Liver (tissue), 3 donors: ENCODE results near the gene OAS1.

Source experiments
- ATF3 ChIP-seq: IDR thresholded peaks from 2 replicates; pipeline ENCODE4 v1.6.1; 2016; ENCODE audit warnings: antibody characterized with exemption
- CTCF ChIP-seq: fragments of 150-350 bp; IDR thresholded peaks from 2 replicates; pipeline ENCODE4 v1.5.1; 2017; ENCODE audit warnings: improper control_type of control experiment, low read depth, low read length; ENCODE audit not compliant: missing input control
- EGR1 ChIP-seq, 2 donors: IDR thresholded peaks; 2 replicates each; pipeline ENCODE4 v1.6.1; 2016 to 2018; ENCODE audit warnings: antibody characterized with exemption in 2 of 2, low read depth in 2 of 2
- GABPA ChIP-seq, 2 donors: IDR thresholded peaks in 1 of 2; conservative IDR thresholded peaks in 1 of 2; 2 replicates each; pipeline ENCODE4 v1.6.1; 2016; ENCODE audit warnings: antibody characterized with exemption in 2 of 2, mild to moderate bottlenecking in 1 of 2, moderate library complexity in 1 of 2
- MAX ChIP-seq: IDR thresholded peaks from 2 replicates; pipeline ENCODE4 v1.6.1; 2016; ENCODE audit warnings: antibody characterized with exemption
- RAD21 ChIP-seq, 2 donors: IDR thresholded peaks; 2 replicates each; pipeline ENCODE4 v1.6.1; 2016; ENCODE audit warnings: antibody characterized with exemption in 2 of 2, mild to moderate bottlenecking in 2 of 2
- TAF1 ChIP-seq: conservative IDR thresholded peaks from 2 replicates; pipeline ENCODE4 v1.6.1; 2016; ENCODE audit warnings: antibody characterized with exemption, mild to moderate bottlenecking
- YY1 ChIP-seq: IDR thresholded peaks from 2 replicates; pipeline ENCODE4 v1.6.1; 2016; ENCODE audit warnings: antibody characterized with exemption, mild to moderate bottlenecking
- donor health status: healthy.
- donor health status: healthy.

GRCh38 chr12:112932485-112933128 lies 25.8 kb downstream of the OAS1 start:
- TF ChIP-seq CTCF = no peak
- TF ChIP-seq TAF1 = no peak
- TF ChIP-seq ATF3 = no peak
- TF ChIP-seq YY1 = no peak
- TF ChIP-seq EGR1 (IDR thresholded peaks at IDR 0.05; ENCODE audit: low read depth in 2 of 2) = no peak
- no peak for TF ChIP-seq GABPA (IDR thresholded peaks at IDR 0.05 in 1 of 2, conservative IDR thresholded peaks at IDR 0.05 in 1 of 2)
- no peak for TF ChIP-seq RAD21 (IDR thresholded peaks at IDR 0.05)
- no peak for TF ChIP-seq MAX
